Neural cell (in vitro differentiated cells): ENCODE results near the gene SLC35E1.

Experiments
- EP300 ChIP-seq: fragments of 450-650 bp; conservative IDR thresholded peaks from 2 replicates; pipeline ENCODE4 v1.6.1; 2014; ENCODE audit warnings: antibody characterized with exemption, mild to moderate bottlenecking, moderate library complexity; ENCODE audit not compliant: poor library complexity, severe bottlenecking
- TF ChIP-seq, protein P1 (sequence below): fragments of 450-650 bp; IDR thresholded peaks from 2 replicates; pipeline ENCODE4 v1.5.1; 2014; ENCODE audit warnings: antibody characterized with exemption, mild to moderate bottlenecking, moderate library complexity; ENCODE audit not compliant: poor library complexity, severe bottlenecking

DNA sequence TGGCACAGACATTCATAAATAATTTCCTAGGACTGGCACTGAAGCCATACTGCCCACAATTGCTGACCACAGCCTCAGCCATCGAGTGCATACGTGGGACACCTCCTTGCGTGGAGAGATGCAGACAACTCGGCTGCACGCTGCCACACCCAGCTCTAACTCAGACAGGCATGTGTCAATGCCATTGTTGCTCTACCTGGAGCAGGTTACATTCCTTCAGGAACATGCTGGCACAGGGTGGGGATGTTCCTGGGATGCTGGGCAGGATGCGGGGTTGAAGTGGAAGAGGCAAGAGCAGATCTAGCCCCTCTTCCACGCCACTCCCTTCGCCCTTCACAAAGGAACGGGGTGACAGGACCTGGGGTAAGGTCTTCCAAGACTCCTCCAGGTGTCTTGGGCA is 24.2 kb upstream of the SLC35E1 start:
- TF ChIP-seq, protein P1, sequence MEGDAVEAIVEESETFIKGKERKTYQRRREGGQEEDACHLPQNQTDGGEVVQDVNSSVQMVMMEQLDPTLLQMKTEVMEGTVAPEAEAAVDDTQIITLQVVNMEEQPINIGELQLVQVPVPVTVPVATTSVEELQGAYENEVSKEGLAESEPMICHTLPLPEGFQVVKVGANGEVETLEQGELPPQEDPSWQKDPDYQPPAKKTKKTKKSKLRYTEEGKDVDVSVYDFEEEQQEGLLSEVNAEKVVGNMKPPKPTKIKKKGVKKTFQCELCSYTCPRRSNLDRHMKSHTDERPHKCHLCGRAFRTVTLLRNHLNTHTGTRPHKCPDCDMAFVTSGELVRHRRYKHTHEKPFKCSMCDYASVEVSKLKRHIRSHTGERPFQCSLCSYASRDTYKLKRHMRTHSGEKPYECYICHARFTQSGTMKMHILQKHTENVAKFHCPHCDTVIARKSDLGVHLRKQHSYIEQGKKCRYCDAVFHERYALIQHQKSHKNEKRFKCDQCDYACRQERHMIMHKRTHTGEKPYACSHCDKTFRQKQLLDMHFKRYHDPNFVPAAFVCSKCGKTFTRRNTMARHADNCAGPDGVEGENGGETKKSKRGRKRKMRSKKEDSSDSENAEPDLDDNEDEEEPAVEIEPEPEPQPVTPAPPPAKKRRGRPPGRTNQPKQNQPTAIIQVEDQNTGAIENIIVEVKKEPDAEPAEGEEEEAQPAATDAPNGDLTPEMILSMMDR: no peak
- no peak for TF ChIP-seq EP300
